Sigmoid colon (tissue), 4 donors: ENCODE data around the gene CHMP2A.

Experiments
- EP300 ChIP-seq, 4 donors: sonication (generic); formaldehyde crosslinking; IDR thresholded peaks; one replicate each; pipeline ENCODE4 v1.6.1; 2017; ENCODE audit warnings: antibody characterized with exemption in 4 of 4
- POLR2A ChIP-seq, 2 donors: fragments of 450-650 bp; IDR thresholded peaks; one replicate each; pipeline ENCODE4 v1.6.1; 2016; ENCODE audit warnings: antibody characterized with exemption in 2 of 2, mild to moderate bottlenecking in 2 of 2, moderate library complexity in 2 of 2
- TF ChIP-seq, protein P1 (sequence below), 4 experiments: fragments of 450-650 bp in 3 of 4; fragments of 200-600 bp in 1 of 4; IDR thresholded peaks; one replicate each; pipeline ENCODE4 v1.5.1; 2016 to 2019; ENCODE audit warnings: antibody characterized with exemption in 4 of 4, mild to moderate bottlenecking in 3 of 4, moderate library complexity in 2 of 4

DNA sequence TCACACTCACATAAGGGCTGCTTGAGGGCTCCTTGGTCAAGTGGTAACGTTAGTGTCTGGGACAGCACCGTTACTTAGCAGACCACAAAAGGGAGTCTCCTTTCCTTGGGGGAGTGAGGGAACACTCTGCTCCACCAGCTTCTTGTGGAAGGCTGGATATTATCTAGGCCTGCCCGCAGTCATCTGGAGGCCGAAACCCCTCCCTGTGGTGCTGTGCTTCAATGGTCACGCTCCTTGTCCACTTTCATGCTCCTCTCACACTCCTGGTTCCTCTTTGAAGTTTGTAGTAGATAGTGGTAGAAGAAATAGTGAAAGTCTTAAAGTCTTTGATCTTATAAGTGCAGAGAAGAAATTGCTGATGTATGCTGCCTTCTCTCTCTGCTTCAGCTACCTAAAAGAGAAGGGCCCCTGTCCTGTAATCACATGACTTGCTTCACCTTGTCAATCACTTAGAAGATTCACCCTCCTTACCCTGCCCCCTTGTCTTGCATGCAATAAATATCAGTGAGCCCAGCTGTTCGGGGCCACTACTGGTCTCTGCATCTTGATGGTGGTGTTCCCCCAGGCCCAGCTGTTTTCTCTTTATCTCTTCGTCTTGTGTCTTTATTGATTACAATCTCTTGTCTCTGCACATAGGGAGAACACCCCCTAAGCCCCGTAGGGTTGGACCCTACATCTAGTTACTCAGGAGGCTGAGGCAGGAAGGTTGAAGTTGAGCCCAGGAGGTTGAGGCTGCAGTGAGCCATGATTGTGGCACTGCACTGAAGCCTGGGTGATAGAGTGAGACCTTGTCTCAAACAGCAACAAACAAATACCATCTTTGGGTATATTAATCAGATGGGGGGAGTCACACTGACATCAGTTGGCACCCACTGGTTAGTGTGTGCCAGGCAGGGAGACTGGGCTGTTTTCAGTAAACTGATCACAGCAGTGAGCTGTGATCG, 29.9 kb upstream of the CHMP2A start:
- no peak for TF ChIP-seq POLR2A (IDR thresholded peaks at IDR 0.05)
- TF ChIP-seq, protein P1, sequence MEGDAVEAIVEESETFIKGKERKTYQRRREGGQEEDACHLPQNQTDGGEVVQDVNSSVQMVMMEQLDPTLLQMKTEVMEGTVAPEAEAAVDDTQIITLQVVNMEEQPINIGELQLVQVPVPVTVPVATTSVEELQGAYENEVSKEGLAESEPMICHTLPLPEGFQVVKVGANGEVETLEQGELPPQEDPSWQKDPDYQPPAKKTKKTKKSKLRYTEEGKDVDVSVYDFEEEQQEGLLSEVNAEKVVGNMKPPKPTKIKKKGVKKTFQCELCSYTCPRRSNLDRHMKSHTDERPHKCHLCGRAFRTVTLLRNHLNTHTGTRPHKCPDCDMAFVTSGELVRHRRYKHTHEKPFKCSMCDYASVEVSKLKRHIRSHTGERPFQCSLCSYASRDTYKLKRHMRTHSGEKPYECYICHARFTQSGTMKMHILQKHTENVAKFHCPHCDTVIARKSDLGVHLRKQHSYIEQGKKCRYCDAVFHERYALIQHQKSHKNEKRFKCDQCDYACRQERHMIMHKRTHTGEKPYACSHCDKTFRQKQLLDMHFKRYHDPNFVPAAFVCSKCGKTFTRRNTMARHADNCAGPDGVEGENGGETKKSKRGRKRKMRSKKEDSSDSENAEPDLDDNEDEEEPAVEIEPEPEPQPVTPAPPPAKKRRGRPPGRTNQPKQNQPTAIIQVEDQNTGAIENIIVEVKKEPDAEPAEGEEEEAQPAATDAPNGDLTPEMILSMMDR (IDR thresholded peaks at IDR 0.05) = no peak
- TF ChIP-seq EP300 (IDR thresholded peaks at IDR 0.05) = no peak
